ENCODE data around the gene CCDC63.

GRCh38 chr12:110931315-110931728, 84.5 kb downstream of the CCDC63 start:
- no peak for TF ChIP-seq CTCF (conservative IDR thresholded peaks at IDR 0.05 in 1 of 2, IDR thresholded peaks at IDR 0.05 in 1 of 2; ENCODE audit: low read depth in 1 of 2, low read length in 2 of 2)
- no peak for TF ChIP-seq EZH2 (IDR thresholded peaks at IDR 0.05; ENCODE audit: low read length, missing control alignments)

Data from fibroblast of lung (primary cell).